LNCAP (cell line): ENCODE data around the gene CDC26.

ENCODE experiments used
- TF ChIP-seq, protein P1 (sequence below): fragments of 450-650 bp; IDR thresholded peaks from 2 replicates; pipeline ENCODE4 v1.5.1; 2017; ENCODE audit warnings: mild to moderate bottlenecking

CDC26 gene

DNA sequence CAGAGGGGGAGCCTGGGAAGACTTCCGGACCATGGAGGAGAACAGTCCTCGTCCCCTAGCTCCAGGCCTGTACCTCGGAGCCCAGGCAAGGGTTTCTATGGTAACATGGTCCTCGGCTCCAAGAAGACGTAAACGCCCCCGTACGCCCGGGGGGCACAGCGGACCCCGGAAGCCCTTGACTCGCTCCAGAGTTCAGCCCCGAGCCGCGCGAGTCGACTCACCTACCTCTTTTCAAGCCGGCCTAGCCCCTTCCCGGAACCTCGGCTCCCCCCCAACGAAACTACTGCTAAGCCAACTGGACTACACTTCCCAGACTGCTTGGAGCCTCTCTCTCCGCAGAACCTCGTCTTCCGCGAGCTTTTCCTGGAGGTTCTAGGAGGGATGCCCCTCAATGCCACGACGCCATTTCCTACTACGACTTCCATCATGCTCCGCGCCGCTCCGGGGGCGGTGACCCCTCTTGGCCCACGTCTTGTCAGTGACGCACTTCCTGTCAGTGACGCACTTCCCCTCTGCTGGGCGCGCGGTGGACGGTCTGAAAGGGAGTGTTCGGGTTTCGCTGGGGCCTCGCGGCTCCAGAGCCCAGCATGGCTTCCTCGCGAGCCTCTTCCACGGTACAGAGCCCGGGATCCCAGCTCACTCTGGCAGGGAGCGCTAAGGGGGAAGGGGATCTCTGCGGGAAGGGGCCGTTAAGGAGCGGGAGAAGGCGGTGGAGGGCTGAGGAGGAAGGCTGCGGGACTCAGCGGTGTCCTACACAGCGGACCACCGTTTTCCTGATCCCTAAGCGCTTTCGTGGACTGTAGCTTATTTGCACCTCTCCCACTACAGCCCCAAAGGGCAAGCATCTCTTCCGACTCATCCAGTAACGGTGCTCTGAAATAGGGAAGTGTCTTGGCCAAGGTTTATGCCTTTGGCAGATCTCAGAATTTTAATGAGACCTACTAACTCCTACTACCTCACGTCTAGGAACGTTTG is at the start of gene CDC26, which contains the start of gene PRPF4:
Gene CDC26, minus strand, starts transcription at position 416 of the 975 bp plus-strand sequence. CDS start 3,065 bp downstream, outside the sequence.
Gene PRPF4, plus strand, starts transcription at position 502 of the 975 bp plus-strand sequence. Its CDS starts 86 bp downstream, at position 588.
- TF ChIP-seq, protein P1, sequence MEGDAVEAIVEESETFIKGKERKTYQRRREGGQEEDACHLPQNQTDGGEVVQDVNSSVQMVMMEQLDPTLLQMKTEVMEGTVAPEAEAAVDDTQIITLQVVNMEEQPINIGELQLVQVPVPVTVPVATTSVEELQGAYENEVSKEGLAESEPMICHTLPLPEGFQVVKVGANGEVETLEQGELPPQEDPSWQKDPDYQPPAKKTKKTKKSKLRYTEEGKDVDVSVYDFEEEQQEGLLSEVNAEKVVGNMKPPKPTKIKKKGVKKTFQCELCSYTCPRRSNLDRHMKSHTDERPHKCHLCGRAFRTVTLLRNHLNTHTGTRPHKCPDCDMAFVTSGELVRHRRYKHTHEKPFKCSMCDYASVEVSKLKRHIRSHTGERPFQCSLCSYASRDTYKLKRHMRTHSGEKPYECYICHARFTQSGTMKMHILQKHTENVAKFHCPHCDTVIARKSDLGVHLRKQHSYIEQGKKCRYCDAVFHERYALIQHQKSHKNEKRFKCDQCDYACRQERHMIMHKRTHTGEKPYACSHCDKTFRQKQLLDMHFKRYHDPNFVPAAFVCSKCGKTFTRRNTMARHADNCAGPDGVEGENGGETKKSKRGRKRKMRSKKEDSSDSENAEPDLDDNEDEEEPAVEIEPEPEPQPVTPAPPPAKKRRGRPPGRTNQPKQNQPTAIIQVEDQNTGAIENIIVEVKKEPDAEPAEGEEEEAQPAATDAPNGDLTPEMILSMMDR = no peak

DNA sequence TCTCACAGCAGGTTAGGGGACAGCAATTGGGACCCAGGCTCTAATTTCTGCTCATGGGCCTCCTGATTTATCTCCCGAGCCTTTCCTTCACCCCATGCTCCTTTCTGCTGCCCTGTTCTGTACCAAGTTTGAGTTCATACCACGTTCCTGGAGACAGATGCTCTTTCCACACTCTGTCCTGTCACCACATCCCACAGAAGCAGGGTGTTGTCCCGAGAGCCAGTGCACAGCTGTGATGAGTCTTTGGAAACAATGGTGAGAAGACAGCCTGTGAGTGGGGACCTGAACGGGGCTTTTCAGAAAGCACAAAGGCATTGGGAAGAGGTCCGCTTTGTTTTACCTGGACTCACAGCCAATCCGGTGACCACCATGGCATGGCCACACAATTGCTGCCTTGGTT is 47.3 kb upstream of the CDC26 start:
- TF ChIP-seq, protein P1 = no peak

DNA sequence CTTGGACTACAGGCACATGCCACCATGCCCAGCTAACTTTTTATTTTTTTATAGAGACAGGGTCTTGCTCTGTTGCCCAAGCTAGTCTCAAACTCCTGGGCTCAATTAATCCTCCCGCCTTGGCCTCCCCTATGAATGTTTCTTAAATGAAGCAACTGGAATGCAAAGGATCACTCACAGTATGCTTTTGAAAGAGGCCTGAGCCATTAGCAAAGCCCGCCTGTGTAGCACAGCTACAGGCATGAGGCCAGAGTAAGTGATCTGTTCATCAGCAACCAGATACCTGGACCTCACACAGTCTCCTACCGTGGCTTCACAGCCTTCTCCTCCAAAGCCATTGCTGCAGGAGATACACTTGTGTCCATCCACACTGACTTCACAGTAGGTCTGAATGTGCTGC is 44.7 kb upstream of the CDC26 start:
- TF ChIP-seq, protein P1 = no peak

DNA sequence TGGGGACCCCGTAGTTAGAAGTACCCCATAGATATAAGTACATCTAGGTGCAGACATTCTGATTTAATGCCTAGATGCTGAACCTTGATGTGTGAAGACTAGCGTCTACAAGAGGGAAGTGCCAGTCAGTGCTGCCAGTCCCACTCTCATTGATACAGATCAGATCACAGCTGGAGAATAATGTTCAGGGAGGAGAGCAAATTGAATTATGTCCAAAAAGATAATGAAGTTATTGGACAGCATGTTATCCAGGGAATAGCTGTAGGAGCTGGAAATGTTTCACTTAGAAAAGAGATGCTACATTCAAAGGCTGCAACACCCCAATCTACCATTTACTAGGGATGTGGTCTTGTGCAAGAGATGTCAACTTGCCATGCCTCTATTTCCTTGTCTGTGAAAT is 43.7 kb upstream of the CDC26 start:
- TF ChIP-seq, protein P1 = no peak

DNA sequence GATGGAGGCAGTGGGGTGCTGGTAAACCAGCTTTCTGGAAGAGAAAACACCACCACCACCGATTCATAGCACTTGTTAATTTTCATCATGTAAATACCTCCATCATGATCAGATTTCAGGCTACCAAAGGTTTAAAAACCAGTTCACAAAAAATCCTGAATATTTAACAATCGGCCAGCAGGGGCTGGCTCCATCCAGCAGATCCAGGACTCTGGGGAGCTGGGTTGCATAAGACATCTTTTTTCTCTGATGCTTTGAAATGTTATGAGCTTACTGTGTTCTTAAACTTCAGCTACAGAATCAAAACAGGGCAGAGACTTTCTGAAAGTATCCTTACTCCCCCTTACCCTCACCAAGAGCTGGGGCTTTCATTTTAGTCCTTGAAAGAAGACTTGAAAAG is 42.4 kb upstream of the CDC26 start:
- TF ChIP-seq, protein P1 = no peak

DNA sequence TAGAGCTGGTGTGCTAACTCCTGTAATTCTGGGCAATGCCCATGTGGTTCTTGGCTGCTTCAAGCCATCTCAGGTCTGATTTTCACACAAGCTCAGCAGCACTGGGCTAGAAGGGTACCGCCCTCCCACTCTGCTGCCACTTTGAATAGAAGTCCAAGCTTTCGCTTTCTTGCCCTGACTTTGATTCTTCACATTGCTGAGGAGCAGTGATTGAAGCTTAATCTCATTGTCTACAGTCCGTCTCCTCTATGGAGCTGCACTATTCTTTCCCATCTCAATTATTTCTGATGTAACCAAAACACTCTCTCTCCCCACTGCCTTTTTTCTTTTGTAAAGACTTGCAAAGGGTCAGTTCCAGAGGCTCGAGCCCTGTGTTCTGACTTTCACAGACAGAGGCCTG is 40.7 kb upstream of the CDC26 start:
- TF ChIP-seq, protein P1 = no peak

DNA sequence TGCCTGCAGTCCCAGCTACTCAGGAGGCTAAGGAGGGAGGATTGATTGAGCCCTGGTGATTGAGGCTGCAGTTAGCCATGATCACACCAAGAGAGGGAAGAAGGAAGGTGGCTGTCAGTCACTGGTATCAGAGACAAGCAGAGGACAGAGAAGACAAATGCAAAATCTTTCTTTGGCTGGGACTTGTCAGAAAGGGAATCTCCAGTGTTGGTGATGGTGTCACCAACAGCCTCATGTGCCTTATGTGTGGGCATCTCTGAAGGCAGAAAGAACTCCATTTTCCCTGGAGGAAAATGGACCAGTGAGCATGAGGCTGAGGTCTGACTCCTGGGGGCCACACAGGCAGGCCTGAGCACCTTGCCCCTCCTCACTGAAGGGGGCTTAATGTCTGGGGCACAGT is 39.9 kb upstream of the CDC26 start:
- TF ChIP-seq, protein P1 = no peak
